ENCODE data around the gene CASP1. TPM values are rescaled to one million over a fixed set of nuclear protein-coding genes. Genes with fewer than 3 reads are reported as not detected.

Gene CASP1
- total RNA-seq, 1 donor from 2014 or later = 1.9 TPM

GRCh38 chr11:105027678-105028077, 7.3 kb downstream of the CASP1 start:
- Histone ChIP-seq H3K4me1 (ENCODE audit: insufficient read depth, low read length) (no peaks in the 10 kb centered on the region), H3K9me3 (ENCODE audit: insufficient read depth, low read depth, low read length) (no peaks in the 10 kb centered on the region), H3K27me3 (ENCODE audit: insufficient read depth, low read length) (no peaks in the 10 kb centered on the region), H4K20me1 (ENCODE audit: insufficient read depth, low read length) (no peaks in the 10 kb centered on the region), H3K9ac (ENCODE audit: low read length) (no peak overlapping the region), H3K79me2 (ENCODE audit: insufficient read depth, low read length) (no peaks in the 10 kb centered on the region), H2AFZ (ENCODE audit: low read depth, low read length) (no peak overlapping the region), H3K36me3 (ENCODE audit: insufficient read depth, low read length) (no peaks in the 10 kb centered on the region), H3K27ac (ENCODE audit: low read depth, low read length) (no peak overlapping the region), H3K4me3 (ENCODE audit: insufficient read depth, low read depth, low read length) (no peak overlapping the region), H3K4me2 (ENCODE audit: low read length) (no peak overlapping the region)
- FAIRE-seq (no peak), DNase-seq (ENCODE audit: low read depth) (no peak)
- Mint-ChIP-seq H3K9me3 (ENCODE audit: unreplicated experiment) (no peaks in the 10 kb centered on the region), H3K4me3 (ENCODE audit: unreplicated experiment) (no peak overlapping the region), H3K27ac (ENCODE audit: unreplicated experiment) (no peak overlapping the region), H3K27me3 (ENCODE audit: low read depth, unreplicated experiment) (no peaks in the 10 kb centered on the region), H3K36me3 (ENCODE audit: low read depth, unreplicated experiment) (no peaks in the 10 kb centered on the region), H3K4me1 (ENCODE audit: low read depth, unreplicated experiment) (no peaks in the 10 kb centered on the region)
- TF ChIP-seq EZH2 (IDR thresholded peaks at IDR 0.05; ENCODE audit: insufficient read depth, low read length) (no peak), CTCF (IDR thresholded peaks at IDR 0.05; ENCODE audit: insufficient read depth, low read depth, low read length) (no peak)

GRCh38 chr11:105024394-105024793, 10.6 kb downstream of the CASP1 start:
- Histone ChIP-seq H3K27ac (ENCODE audit: low read depth, low read length) (no peak overlapping the region), H3K9ac (ENCODE audit: low read length) (no peak overlapping the region), H3K4me3 (ENCODE audit: insufficient read depth, low read depth, low read length) (no peak overlapping the region), H3K27me3 (ENCODE audit: insufficient read depth, low read length) (no peaks in the 10 kb centered on the region), H3K79me2 (ENCODE audit: insufficient read depth, low read length) (no peaks in the 10 kb centered on the region), H3K9me3 (ENCODE audit: insufficient read depth, low read depth, low read length) (no peaks in the 10 kb centered on the region), H3K4me1 (ENCODE audit: insufficient read depth, low read length) (no peaks in the 10 kb centered on the region), H3K4me2 (ENCODE audit: low read length) (no peak overlapping the region), H4K20me1 (ENCODE audit: insufficient read depth, low read length) (no peaks in the 10 kb centered on the region), H3K36me3 (ENCODE audit: insufficient read depth, low read length) (no peaks in the 10 kb centered on the region), H2AFZ (ENCODE audit: low read depth, low read length) (no peak overlapping the region)
- FAIRE-seq (no peak), DNase-seq (ENCODE audit: low read depth) (no peak)
- Mint-ChIP-seq H3K27ac (ENCODE audit: unreplicated experiment) (no peak overlapping the region), H3K4me1 (ENCODE audit: low read depth, unreplicated experiment) (no peaks in the 10 kb centered on the region), H3K9me3 (ENCODE audit: unreplicated experiment) (peaks cover 1% of the 10 kb centered on the region), H3K36me3 (ENCODE audit: low read depth, unreplicated experiment) (no peaks in the 10 kb centered on the region), H3K27me3 (ENCODE audit: low read depth, unreplicated experiment) (no peaks in the 10 kb centered on the region), H3K4me3 (ENCODE audit: unreplicated experiment) (no peak overlapping the region)
- TF ChIP-seq CTCF (IDR thresholded peaks at IDR 0.05; ENCODE audit: insufficient read depth, low read depth, low read length) (no peak), EZH2 (IDR thresholded peaks at IDR 0.05; ENCODE audit: insufficient read depth, low read length) (no peak)

DNA sequence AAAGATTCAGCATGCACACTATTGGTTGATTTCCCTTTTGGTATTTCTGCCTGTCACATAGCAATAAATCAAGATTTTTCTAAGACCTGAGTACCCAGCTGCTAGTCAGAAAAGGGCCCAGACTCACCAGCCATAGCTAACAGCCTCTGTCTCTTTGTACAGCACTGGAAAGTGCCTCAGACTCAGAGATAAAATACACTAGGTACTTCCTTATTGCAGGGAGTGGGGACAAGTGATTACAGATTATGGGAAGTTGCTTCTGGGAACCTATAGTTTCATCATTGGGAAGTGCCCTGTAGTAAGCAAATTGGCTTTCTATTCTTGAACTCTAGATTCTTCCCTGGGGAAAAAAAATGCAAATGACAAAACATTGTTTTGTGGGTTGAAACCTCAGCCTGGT, 11.9 kb downstream of the CASP1 start, which contains the start of gene CASP5:
TSS of gene CASP5 (minus strand) at position 166 of the 400 bp plus-strand sequence. CDS start at position 134, 32 bp downstream.
- no peak within 1 kb of the TSS for H3K4me3 ChIP-seq (ENCODE audit: insufficient read depth, low read depth, low read length)
- no peak within 1 kb of the TSS for H2AFZ ChIP-seq (ENCODE audit: low read depth, low read length)
- FAIRE-seq (no peak), DNase-seq (ENCODE audit: low read depth) (no peak)
- H3K36me3 ChIP-seq (ENCODE audit: insufficient read depth, low read length) = no peaks in the 10 kb centered on the region
- no peaks in the 10 kb centered on the region for H3K27me3 ChIP-seq (ENCODE audit: insufficient read depth, low read length)
- no peaks in the 10 kb centered on the region for H4K20me1 ChIP-seq (ENCODE audit: insufficient read depth, low read length)
- H3K27ac ChIP-seq (ENCODE audit: low read depth, low read length) = no peak within 1 kb of the TSS
- no peaks in the 10 kb centered on the region for H3K4me1 ChIP-seq (ENCODE audit: insufficient read depth, low read length)
- H3K9me3 ChIP-seq (ENCODE audit: insufficient read depth, low read depth, low read length) = no peaks in the 10 kb centered on the region
- peaks cover 1% of the 10 kb centered on the region for H3K9me3 Mint-ChIP-seq (ENCODE audit: unreplicated experiment)
- no peak within 1 kb of the TSS for H3K27ac Mint-ChIP-seq (ENCODE audit: unreplicated experiment)
- no peaks in the 10 kb centered on the region for H3K27me3 Mint-ChIP-seq (ENCODE audit: low read depth, unreplicated experiment)
- H3K9ac ChIP-seq (ENCODE audit: low read length) = no peak within 1 kb of the TSS
- H3K4me2 ChIP-seq (ENCODE audit: low read length) = no peak within 1 kb of the TSS
- H3K79me2 ChIP-seq (ENCODE audit: insufficient read depth, low read length) = no peaks in the 10 kb centered on the region
- no peak for TF ChIP-seq EZH2 (IDR thresholded peaks at IDR 0.05; ENCODE audit: insufficient read depth, low read length)
- TF ChIP-seq CTCF (IDR thresholded peaks at IDR 0.05; ENCODE audit: insufficient read depth, low read depth, low read length) = no peak
- H3K4me1 Mint-ChIP-seq (ENCODE audit: low read depth, unreplicated experiment) = no peaks in the 10 kb centered on the region
- H3K36me3 Mint-ChIP-seq (ENCODE audit: low read depth, unreplicated experiment) = no peaks in the 10 kb centered on the region
- H3K4me3 Mint-ChIP-seq (ENCODE audit: unreplicated experiment) = no peak within 1 kb of the TSS
